Measurements from ENCODE around the gene GAPDH.

DNA sequence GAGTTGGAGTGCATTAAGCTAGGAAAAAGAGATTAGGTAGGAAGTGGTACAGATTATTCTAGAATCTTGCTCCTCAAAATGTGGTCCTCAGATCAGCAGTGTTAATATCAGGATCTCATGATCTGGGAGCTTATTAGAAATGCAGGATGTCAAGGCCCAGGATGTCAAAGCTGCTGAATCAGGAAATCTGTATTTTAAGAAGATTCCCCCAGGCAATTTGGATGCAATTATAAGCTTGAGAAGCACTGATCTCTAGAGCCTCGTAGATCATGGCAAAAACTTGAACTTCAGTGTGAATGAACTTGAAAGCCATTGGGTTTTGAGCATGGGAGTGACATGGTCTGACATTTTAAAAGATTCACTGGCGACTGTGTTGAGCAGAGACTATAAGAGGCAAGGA is 33.9 kb upstream of the GAPDH start:
- TF ChIP-seq, protein P1, sequence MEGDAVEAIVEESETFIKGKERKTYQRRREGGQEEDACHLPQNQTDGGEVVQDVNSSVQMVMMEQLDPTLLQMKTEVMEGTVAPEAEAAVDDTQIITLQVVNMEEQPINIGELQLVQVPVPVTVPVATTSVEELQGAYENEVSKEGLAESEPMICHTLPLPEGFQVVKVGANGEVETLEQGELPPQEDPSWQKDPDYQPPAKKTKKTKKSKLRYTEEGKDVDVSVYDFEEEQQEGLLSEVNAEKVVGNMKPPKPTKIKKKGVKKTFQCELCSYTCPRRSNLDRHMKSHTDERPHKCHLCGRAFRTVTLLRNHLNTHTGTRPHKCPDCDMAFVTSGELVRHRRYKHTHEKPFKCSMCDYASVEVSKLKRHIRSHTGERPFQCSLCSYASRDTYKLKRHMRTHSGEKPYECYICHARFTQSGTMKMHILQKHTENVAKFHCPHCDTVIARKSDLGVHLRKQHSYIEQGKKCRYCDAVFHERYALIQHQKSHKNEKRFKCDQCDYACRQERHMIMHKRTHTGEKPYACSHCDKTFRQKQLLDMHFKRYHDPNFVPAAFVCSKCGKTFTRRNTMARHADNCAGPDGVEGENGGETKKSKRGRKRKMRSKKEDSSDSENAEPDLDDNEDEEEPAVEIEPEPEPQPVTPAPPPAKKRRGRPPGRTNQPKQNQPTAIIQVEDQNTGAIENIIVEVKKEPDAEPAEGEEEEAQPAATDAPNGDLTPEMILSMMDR (IDR thresholded peaks at IDR 0.05; ENCODE audit: low read depth, low read length): no peak
- TF ChIP-seq MYC (IDR thresholded peaks at IDR 0.05; ENCODE audit: low read depth, low read length): no peak
- TF ChIP-seq POLR2A (IDR thresholded peaks at IDR 0.05; ENCODE audit: extremely low read depth, insufficient read length): no peak
- TF ChIP-seq, protein P2, sequence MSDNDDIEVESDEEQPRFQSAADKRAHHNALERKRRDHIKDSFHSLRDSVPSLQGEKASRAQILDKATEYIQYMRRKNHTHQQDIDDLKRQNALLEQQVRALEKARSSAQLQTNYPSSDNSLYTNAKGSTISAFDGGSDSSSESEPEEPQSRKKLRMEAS (IDR thresholded peaks at IDR 0.05; ENCODE audit: low read depth, low read length): no peak

Data from NB4 (cell line).